DMS153 (cell line): ENCODE results near the gene IL17REL.
A peak's percentile ranks its signal among the peaks of the same experiment; 100 is the strongest.

Experiments
- DNase-seq: peaks from one replicate; lab custom pipeline; 2025; lab: John Stamatoyannopoulos, UW

IL17REL gene

DNA sequence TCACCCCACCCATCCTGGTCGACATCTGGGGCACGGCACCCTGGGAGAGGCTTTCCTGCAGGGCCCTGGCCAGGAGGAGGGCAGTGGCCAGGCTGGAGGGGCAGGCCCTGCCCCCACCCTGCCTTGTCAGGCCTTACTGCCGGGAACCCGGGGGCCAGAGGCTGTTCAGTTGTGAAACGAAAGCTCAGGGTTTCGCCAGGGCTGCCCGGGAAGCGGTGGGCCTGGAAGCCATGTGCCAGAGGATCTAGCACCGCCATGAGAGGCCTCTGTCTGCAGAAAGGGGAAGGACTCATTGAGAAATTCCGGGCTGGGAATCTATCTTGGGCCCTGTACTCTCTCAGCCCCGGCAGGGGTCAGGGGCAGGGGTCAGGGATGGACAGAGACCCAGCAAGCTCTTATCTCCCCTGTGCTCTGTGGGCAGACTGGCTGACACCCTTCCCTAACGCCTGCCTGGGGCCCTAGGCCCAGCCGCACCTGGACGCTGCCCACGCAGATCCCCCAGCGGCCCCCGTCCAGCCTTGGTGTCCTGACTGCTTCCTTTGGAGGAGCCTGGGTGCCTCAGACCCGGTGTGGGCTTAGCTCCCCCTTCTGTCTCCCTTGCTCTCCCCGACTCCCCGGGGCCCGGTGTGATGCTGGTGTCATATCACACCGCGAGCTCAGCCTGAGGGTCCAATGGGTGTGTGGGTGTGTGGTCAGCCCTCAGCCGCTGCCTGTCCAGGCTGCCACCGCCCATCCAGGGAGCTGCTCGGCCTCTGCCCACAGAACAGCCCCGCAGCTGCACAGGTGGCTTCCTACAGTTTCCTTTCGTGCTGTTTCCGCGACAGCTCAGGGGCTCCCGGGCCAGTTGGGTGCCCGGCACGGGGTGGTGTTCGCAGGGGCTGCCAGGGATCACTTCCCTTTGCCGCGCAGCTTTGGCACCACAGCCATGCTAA, 45.5 kb downstream of the IL17REL start:
- no peak for DNase-seq

DNA sequence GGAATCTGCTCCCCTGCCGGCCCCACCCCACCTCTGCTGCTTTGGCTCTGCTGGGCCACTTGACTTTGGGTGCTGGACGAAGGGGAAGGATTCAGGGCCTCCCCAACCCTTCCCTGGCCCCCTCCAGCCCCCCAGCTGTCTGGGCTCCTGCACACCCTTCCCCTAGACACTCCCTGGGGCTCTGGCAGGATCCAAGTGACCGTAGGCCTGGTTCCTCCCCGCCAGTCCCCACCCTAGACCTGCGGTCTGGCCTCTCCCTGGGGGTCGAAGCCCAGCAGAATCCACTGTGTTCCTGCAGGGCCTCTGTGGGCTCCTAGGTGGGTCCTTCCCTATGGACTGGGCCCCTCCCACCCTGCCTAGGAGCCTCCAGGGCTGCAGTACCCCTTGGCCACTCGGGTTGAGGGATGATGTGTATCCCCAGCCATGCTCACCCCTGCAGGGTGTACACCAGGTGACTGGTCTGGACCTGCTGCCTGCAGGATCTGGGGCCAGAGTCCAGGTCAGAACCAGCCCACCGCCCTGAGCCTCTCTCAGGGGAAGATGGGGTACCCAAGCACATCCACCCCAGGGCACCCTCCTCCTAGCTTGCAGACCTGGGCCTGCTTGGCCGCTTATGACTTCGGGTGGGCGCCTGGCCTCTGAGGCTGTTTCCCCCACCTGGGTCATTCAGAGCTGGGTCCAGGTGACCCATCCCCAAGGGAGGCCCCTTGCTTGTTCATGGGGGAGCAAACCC, 46.4 kb downstream of the IL17REL start:
- DNase-seq, result no peak

DNA sequence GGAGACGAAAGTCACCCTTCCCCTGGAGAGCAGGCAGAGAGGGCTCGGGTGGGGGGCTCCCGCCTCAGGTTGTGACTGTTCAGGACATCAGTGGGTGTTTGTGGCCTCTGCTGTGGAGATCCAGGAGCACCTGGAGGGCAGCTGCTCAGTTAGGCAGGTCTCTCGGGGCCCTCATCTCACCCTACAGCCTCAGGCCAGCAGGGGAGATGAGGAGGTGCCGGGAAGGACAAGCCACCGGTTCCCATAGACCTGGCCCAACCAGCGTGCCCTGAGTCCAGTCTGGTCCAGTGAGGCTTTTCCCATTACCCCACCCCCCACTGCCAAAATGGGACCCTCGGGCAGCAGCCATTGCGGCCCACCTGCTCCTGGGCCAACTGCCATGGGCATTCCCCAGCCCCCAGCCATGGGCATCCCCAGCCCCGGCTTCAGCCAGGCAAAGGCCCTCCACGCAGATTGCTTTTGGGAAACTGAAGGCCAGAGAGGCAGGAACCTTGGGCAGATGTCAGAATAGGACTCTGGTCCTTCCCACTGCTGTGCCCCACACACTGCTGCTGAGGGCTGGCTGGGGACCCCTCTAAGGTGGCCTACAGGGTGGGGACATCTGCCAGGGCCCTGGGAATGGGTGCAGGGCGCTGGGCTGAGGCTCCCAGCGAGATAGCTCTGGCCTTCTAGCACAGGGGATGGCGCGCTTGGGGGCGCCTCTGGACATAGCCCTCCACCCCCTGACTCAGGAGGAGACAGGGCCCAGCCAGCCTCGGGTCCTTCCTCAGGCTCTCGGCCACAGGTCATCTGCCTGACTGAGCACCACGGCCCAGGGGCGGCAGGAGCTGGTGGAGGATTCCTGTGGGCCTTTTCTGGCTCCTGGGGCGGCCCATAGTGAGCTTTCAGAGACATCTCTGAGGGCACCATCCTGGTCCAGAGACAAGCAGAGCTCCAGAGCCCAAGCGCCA, 47.2 kb downstream of the IL17REL start:
- no peak for DNase-seq

DNA sequence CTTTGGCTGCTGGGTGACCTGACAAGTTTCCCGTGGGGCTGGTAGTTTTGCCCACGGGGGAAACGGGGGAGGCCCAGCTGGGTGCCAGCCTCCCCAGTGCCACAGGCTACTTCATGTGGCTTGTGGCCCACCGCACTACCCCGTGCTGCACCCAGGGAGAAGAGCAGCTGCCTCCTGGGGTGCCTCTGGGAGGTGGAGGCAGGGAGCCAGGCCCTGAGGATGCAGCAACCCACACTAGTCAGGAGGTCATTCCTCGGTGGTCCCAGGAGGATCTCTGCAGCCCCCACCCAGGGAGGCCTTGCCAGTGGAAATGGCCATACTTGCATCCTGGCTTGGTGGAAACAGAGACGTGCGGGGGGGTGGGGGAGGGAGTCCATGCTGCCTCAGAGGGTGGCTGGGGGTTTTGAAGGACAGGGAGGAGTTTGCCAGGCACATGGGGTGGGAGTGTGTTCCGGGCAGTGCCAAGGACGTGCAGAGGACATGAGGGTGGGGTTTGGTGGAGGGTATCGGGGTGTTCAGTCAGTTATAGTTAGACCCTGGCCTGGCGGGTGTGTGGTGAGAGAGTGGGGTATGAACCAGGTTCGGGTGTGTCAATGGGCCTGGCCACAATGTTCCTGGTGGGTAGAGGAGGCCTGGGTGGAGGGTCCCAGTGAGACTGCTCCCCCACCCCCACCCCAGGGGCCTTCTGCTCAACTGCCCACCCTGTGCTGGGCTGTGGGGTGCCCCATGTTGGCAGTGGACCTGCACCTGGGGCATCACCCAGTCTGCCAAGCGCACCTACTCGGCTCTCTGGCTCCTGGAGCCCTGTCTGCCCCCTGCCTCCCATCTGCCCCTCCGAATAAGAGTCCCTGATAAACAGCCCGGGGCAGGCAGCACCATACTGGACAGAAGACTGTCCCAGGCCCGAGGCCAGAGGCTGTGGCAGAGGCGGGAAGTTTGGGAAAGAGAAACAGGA, 48.2 kb downstream of the IL17REL start:
- DNase-seq, result no peak

DNA sequence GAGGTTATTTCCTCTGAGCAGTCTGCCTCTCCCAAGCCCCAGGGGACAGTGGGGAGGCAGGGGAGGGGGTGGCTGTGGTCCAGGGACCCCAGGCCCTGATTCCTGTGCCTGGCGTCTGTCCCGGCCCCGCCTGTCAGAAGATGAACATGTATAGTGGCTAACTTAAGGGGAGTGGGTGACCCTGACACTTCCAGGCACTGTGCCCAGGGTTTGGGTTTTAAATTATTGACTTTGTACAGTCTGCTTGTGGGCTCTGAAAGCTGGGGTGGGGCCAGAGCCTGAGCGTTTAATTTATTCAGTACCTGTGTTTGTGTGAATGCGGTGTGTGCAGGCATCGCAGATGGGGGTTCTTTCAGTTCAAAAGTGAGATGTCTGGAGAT, 48.9 kb downstream of the IL17REL start:
- DNase-seq, result no peak

DNA sequence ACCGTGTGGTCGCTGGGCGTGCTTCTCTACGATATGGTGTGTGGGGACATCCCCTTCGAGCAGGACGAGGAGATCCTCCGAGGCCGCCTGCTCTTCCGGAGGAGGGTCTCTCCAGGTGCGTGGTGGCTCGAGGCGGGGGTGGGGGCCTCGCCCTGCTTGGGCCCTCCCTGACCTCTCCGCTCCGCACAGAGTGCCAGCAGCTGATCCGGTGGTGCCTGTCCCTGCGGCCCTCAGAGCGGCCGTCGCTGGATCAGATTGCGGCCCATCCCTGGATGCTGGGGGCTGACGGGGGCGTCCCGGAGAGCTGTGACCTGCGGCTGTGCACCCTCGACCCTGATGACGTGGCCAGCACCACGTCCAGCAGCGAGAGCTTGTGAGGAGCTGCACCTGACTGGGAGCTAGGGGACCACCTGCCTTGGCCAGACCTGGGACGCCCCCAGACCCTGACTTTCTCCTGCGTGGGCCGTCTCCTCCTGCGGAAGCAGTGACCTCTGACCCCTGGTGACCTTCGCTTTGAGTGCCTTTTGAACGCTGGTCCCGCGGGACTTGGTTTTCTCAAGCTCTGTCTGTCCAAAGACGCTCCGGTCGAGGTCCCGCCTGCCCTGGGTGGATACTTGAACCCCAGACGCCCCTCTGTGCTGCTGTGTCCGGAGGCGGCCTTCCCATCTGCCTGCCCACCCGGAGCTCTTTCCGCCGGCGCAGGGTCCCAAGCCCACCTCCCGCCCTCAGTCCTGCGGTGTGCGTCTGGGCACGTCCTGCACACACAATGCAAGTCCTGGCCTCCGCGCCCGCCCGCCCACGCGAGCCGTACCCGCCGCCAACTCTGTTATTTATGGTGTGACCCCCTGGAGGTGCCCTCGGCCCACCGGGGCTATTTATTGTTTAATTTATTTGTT, 49.6 kb downstream of the IL17REL start:
- DNase-seq, result no peak

DNA sequence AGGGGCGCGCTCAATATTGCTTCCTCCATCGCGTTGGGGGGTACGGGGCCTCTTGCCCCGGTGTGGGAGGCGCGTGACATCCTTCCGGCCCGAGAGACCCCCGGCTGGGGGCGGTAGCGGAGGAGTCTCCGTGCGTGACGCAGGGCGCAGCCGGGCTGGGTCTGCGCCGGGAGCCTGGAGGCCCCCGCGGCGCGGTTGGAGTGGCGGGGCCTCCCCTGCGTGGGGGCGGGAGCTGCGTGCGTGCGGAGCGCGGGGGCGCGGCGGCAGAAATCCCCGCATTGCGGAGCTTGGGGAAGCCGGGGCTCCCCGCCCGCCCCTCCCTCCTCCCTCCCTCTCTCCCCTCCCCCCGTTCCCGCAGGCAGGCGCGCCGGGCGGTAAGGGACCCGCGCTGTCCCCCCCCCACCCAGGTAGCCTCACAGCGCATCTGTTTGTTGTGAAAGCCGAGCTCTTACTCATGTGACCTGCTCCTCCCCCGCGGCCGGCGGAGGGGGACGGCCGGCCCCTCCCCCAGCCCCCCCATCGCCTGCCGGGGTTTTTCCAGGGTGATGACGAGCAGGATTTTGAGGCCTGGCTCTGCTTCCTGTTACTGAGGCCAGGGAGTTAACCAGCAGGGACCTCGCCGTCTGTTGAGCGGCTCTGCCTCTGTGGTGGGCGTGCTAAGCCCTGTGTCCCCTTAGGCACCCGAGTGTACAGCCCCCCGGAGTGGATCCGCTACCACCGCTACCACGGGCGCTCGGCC, 50.4 kb downstream of the IL17REL start:
- DNase-seq, result peak; percentile 87

DNA sequence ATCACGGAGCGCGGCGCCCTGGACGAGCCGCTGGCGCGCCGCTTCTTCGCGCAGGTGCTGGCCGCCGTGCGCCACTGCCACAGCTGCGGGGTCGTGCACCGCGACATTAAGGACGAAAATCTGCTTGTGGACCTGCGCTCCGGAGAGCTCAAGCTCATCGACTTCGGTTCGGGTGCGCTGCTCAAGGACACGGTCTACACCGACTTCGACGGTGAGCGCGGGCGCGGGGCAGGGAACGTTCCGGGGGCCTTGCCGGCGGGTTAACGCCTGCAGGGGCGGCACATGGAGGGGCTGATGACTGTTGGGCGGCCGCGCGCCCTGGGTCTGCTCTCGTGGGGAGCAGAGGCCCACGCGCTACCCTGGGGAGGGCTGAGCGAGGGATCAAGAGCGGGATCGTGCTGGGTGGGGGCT, 51.0 kb downstream of the IL17REL start:
- DNase-seq, result no peak

DNA sequence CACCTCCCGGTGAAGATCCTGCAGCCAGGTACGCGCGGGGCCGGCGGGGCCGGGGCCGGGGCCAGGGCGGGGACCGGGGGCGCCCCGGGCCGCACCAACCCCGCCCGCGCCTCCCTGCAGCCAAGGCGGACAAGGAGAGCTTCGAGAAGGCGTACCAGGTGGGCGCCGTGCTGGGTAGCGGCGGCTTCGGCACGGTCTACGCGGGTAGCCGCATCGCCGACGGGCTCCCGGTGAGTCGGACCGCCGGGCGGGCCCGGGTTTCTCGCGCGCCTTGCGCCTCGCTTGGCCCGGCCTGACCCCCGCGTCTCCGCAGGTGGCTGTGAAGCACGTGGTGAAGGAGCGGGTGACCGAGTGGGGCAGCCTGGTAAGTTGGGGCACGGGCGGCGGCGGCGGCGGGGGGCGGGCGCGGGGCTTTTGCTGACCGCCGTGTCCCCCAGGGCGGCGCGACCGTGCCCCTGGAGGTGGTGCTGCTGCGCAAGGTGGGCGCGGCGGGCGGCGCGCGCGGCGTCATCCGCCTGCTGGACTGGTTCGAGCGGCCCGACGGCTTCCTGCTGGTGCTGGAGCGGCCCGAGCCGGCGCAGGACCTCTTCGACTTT, 51.5 kb downstream of the IL17REL start:
- no peak for DNase-seq

DNA sequence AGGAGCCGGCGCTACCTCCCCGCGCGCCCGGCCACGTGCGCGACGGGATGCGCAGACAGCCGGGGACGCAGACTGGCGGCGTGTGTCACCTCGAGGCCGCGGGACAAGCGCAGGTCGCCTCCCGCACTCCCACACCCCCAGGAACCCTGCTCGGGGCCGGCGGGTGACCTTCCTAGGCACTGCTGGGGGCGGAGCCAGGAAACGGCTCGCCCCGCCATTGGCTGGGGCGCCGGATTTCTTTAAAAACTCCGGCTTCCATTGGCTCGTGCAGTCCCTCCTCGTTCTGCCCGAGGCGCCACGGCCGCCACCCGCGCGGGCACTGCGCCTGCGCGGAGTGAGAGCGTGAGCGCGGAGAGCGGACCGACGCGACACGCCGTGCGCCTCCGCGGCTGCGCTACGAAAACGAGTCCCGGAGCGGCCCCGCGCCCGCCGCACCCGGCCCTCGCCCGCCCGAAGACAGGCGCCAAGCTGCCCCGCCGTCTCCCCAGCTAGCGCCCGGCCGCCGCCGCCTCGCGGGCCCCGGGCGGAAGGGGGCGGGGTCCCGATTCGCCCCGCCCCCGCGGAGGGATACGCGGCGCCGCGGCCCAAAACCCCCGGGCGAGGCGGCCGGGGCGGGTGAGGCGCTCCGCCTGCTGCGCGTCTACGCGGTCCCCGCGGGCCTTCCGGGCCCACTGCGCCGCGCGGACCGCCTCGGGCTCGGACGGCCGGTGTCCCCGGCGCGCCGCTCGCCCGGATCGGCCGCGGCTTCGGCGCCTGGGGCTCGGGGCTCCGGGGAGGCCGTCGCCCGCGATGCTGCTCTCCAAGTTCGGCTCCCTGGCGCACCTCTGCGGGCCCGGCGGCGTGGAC, 52.2 kb downstream of the IL17REL start, which contains the start of gene PIM3:
Gene PIM3, plus strand, starts transcription at position 614 of the 846 bp plus-strand sequence. Its CDS starts 176 bp downstream, at position 790.
- peak; percentile 95 for DNase-seq

DNA sequence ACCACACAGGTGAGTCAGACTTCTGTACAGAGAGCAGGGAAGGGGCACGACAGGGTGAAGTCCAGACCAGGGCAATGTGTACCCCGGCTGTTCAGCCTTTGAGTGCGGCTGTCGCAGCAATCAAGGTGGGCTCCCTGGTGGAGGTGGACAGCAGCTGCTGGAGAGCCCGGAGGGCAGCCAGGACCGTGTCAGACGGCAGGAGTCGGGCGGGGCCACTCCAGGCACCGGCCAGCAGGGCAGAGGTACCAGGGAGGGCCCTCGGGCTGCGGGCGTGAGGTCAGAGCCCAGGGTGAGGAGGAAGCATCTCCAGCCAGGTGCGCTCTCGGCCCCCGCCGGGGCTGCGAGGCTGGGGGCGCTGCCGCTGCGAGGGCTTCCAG, 52.8 kb downstream of the IL17REL start:
- DNase-seq, result no peak

DNA sequence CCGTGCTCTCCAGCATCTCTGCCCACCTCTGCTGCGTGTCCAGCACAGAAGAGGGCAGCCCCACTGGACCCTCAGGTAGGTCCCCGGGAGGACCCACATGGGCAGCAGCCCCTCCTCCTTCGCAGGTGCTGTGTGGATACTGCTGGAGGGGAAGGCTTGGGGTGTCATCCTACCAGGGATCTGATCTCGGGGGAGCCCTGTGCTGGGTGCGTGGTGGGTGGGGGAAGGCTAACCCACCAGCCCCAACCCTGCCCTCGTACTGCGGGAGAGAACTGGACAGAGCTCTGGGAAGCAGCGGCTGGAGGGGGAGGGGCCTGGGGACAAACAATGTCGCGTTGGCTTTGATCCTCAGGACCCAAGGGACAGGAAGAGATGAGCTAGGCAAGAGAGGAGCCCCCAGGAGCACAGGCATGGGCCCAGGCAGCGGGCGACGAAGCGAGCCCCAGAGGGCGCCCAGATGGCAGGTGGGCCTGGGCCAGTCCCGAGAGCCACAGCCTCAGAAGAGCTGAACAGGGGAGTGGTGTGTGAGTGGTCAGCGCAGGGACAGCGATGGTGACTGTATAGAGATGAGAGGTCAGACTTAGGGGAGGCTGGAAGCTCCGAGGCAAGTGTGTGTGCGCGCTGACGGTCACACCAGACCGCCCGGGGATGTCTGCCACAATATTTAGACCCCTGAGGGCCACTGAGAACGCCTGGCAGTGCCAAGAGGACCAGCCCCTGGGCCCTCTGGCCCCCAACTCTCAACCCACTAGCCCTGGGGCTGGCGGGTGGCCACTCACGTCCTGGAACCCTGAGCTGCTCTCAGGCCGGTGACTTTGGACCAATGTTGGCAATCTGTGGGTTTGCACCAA, 53.4 kb downstream of the IL17REL start:
- no peak for DNase-seq

DNA sequence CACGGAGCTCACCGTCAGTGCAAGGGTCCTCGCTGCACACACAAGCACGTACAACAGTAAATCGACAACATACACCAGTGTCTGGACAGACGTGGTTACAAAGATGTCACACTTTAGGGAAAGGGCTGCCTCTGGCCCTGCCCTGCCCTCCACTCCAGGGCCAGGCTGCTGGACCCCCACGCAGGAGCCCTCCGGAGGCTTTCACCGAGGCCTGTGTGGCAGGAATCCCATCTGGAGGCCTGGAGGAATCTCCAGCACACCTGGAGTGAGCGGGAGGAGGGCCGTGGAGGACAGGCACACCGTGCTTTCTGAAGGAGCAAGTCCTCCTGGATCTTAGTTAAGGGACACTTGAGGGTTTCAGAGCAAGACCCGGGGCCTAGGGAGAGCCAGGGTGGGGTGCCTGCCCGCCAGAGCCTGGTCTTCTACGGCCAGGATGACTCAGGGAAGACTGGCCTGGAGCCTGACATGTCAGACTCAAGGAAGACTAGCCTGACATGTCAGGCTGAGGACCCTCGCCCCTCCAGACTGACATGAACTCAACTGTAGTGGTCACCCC, 54.1 kb downstream of the IL17REL start:
- DNase-seq, result no peak

DNA sequence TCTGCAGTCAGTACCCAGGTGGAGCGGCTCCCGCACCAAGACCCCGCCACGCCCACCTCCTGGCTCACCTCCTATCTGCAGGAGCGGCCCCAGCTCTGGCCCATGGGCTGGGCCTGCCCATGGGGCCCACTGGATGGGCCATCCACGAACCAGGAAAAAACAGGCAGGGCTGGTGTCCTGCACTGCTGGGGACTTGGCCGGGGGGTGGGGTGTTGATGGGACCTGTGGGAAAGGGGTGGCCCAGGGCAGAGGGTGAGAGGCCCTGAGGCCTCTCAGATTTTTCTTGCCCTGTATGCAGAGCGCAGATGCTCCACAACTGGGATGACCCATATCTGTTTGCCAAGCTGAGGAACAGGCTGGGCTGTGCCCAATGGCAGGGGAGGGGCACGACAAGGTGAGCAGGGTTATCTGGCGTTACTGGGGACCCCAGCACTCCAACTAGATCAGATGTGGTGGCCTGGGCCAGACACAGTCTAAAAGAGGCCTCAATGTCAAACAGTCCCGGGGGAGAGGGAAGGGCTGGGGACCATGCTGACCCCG, 54.7 kb downstream of the IL17REL start:
- no peak for DNase-seq

DNA sequence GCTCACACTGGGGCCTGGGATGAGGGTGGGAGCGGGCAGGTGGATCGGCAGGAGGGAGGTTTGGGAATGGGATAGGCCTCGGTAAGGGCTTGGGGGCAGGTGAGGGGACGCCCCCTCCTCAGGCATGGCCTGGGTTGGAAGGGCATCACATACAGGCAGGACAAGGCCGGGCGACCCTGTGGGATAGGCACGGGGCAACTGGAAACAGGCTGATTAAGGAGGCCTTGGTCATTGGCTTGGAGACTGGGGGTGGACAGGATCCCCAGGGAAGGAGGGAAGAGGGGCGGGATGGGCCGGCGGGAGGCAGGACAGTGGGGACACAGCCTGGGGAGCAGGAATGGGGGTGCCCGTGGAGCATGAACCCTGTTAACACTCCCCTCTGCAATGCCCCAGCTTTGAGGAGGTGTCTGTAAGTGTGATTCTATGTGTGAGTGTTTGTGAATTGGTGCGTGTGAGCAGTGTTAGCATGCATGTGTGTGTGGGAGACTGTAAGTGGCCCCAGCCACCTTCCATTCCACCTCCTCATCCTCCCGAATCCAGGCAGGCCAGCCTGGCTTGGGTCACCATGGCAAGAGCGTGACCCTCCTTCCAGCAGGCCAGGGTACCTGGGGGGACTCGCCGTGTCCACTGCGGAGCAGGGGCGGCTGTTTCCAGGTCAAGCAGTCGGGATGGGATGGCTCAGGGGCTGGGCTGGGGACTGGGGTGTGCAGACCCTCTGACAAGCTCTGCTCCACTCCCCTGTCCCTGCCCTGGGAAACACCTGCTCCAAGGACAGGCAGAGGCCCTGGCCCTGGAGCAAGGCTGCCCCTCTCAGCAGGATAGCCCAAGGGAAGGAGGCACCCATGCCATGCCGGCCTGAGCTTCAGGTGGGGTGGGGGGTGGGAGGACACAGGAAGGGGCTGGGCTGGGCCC, 55.4 kb downstream of the IL17REL start:
- no peak for DNase-seq
